Measurements from ENCODE around the gene CYP3A4. TPM values are rescaled to one million over a fixed set of nuclear protein-coding genes. Genes with fewer than 3 reads are reported as not detected.

CYP3A4 gene
- total and polyA plus RNA-seq, 2 of the 13 experiments (the other 11 are each of a cell fraction or from before 2014, with no cell fraction given): 0.11 to 0.24 TPM

- Histone ChIP-seq H3K4me1 (ENCODE audit: insufficient read depth, low read length) (peaks cover 75% of the 10 kb centered on the region), H3K27me3 (ENCODE audit: control insufficient read depth in 1 of 2, insufficient read depth in 2 of 2, low read length in 2 of 2) (no peaks in the 10 kb centered on the region), H3K27ac (ENCODE audit: extremely low read length, insufficient read depth, low read length) (no peak overlapping the region), H3K9me3 (ENCODE audit: low read length) (no peaks in the 10 kb centered on the region), H4K20me1 (ENCODE audit: insufficient read depth, low read length) (no peaks in the 10 kb centered on the region), H3K4me2 (ENCODE audit: low read depth, low read length) (no peak overlapping the region), H3K79me2 (ENCODE audit: insufficient read depth, low read length) (no peaks in the 10 kb centered on the region), H3K36me3 (replicated peaks in 1 of 2; ENCODE audit: control insufficient read depth in 1 of 2, insufficient read depth in 2 of 2, low read length in 2 of 2) (no peaks in the 10 kb centered on the region), H3K4me3 (replicated peaks in 1 of 3; ENCODE audit: insufficient read depth in 1 of 3, low read depth in 2 of 3, low read length in 3 of 3) (no peak overlapping the region), H2AFZ (ENCODE audit: low read length) (no peak overlapping the region), H3K9ac (ENCODE audit: insufficient read depth, low read depth, low read length) (no peak overlapping the region)
- in situ Hi-C loops (cut with HindIII; ENCODE audit: extremely low pct_ligation_motif_present, low pct_unique_long_range_greater_than_20kb) (no loop called here), intact Hi-C loops (cut with micrococcal nuclease; ENCODE audit: unreplicated experiment) (loop anchor here (5.0 kb wide), 1 partner anchor 87 kb away; the partner anchor contains the start of gene CYP3A43)
- TF ChIP-seq GATA4 (IDR thresholded peaks at IDR 0.05; ENCODE audit: borderline replicate concordance, low read depth) (no peak), GLMP (CRISPR knock-in tag; IDR thresholded peaks at IDR 0.05; ENCODE audit: borderline replicate concordance) (no peak), ZNF12 (CRISPR knock-in tag; IDR thresholded peaks at IDR 0.05) (peak; percentile 82; the same call in 1 of the 2 replicates), ZBTB20 (CRISPR knock-in tag; IDR thresholded peaks at IDR 0.05; ENCODE audit: borderline replicate concordance, low read depth) (no peak), NFE2 (CRISPR knock-in tag; IDR thresholded peaks at IDR 0.05) (no peak), ZNF124 (CRISPR knock-in tag; IDR thresholded peaks at IDR 0.05) (no peak), ZMYM3 (CRISPR knock-in tag; IDR thresholded peaks at IDR 0.05) (peak; percentile 34; the same call in 1 of the 2 replicates), ZNF17 (CRISPR knock-in tag; IDR thresholded peaks at IDR 0.05) (no peak), ZNF629 (CRISPR knock-in tag; conservative IDR thresholded peaks at IDR 0.05) (peak; percentile 91), RCOR2 (CRISPR knock-in tag; IDR thresholded peaks at IDR 0.05) (0 out of 2 replicates have a peak, but pooled peaks have one; percentile 45), KDM1A (CRISPR knock-in tag; IDR thresholded peaks at IDR 0.05) (peak; percentile 78; the same call in 1 of the 2 replicates), MAFG (CRISPR knock-in tag; IDR thresholded peaks at IDR 0.05) (no peak), ARID5B (CRISPR knock-in tag; IDR thresholded peaks at IDR 0.05) (0 out of 2 replicates have a peak, but pooled peaks have one; percentile 15)
- ChIA-PET POLR2A (interaction anchor here (1.8 kb wide), 1 partner anchor 46 kb away, joined by 12 read pairs; no protein-coding TSS in a partner anchor), CTCF (ENCODE audit: low intra/inter-chr PET ratio, low total read pairs) (no interaction called here)
- ATAC-seq: no peak
- no TSS peak for BruUV-seq (replicated peaks)
- peak; percentile 13 for DNase-seq (ENCODE audit: low spot score)
- FAIRE-seq: no peak
- WGBS (ENCODE audit: low lambda C conversion rate): 83% methylated on average over 2 of the region's 2 CpGs
Observed at GRCh38 chr7:99739699-99740572, 44.0 kb downstream of the CYP3A4 start.

Measured in HepG2 (cell line).